Esophagus squamous epithelium (tissue), 5 donors: ENCODE measurements around the gene NRK. TPM values are rescaled to one million over a fixed set of nuclear protein-coding genes. Genes with fewer than 3 reads are reported as not detected.
"Not testable (repeated sequence)": the region's sequence is repeated elsewhere in the genome, so short reads cannot be mapped to it uniquely, and the experiment has no call there.

Source experiments
- DNase-seq: peaks from one replicate; lab custom pipeline; 2025; lab: John Stamatoyannopoulos, UW
- H3K27ac ChIP-seq, 4 donors: fragments of 200-600 bp; sonication (generic); one replicate each; pipeline ENCODE4 v1.5.1; 2016 to 2019; ENCODE audit warnings: mild to moderate bottlenecking in 1 of 4
- H3K27me3 ChIP-seq, 4 donors: fragments of 200-600 bp; sonication (generic); 1 replicate in 3 of 4; 2 replicates in 1 of 4; pipeline versions ENCODE4 v1.5.1 to v1.6.0; 2017 to 2021; ENCODE audit warnings: antibody characterized with exemption in 1 of 4
- H3K36me3 ChIP-seq, 3 donors: fragments of 200-600 bp; sonication (generic); one replicate each; pipeline ENCODE4 v1.5.1; 2016 to 2019
- H3K4me1 ChIP-seq, 3 donors: fragments of 200-600 bp; sonication (generic); one replicate each; pipeline ENCODE4 v1.5.1; 2017 to 2019
- H3K4me3 ChIP-seq, 4 donors: fragments of 200-600 bp; sonication (generic); 1 replicate in 3 of 4; 2 replicates in 1 of 4; pipeline ENCODE4 v1.5.1; 2016 to 2019; ENCODE audit warnings: mild to moderate bottlenecking in 2 of 4, moderate library complexity in 1 of 4
- H3K9me3 ChIP-seq, 3 donors: fragments of 200-600 bp; sonication (generic); one replicate each; pipeline ENCODE4 v1.5.1; 2016 to 2019
- POLR2A ChIP-seq, 4 donors: fragments of 450-650 bp; IDR thresholded peaks; one replicate each; pipeline ENCODE4 v1.6.1; 2017; ENCODE audit warnings: antibody characterized with exemption in 4 of 4, mild to moderate bottlenecking in 4 of 4, moderate library complexity in 3 of 4
- WGBS, 2 donors: methylation state at CpG; one replicate each; pipeline ENCODE4 v1.1.5; 2018; 5-methylcytosine and 5-hydroxymethylcytosine counted together
- intact Hi-C: fragments of 100-400 bp; cut with DNase I; formaldehyde crosslinking; loops from one replicate; pipeline ENCODE4 v1.15.0; 2022
- total RNA-seq, 4 donors: library from RNA; depleted of rRNA; stranded (reverse); fragments of >200 nt; gene quantifications; one replicate each; pipeline ENCODE4 v1.1.0, GENCODE V29; 2016
- TF ChIP-seq, protein P1 (sequence below), 6 experiments: fragments of 450-650 bp in 4 of 6; fragments of 200-600 bp in 2 of 6; sonication (generic) in 2 of 6; IDR thresholded peaks; one replicate each; pipeline ENCODE4 v1.5.1; 2016 to 2019; ENCODE audit warnings: antibody characterized with exemption in 6 of 6, mild to moderate bottlenecking in 4 of 6, moderate library complexity in 4 of 6
- donor health status: DM: yes; HTN: yes; CAD: no.

NRK gene
- total RNA-seq, result 1 to 10 TPM in 1 of 4 donors, not detected in 3; 1.1 TPM

- Histone ChIP-seq H3K9me3 (no peaks in the 10 kb centered on the region), H3K4me1 (peaks cover 0 to 10% (median 0%) of the 10 kb centered on the region in 3 donors), H3K4me3 (peak within 1 kb of the TSS in 3 of 4 donors; percentile 21 to 51 (median 37)), H3K27ac (no peak within 1 kb of the TSS), H3K27me3 (peaks cover 0 to 34% (median 7%) of the 10 kb centered on the region in 4 donors), H3K36me3 (no peaks in the 10 kb centered on the region)
- DNase-seq, result no peak
- TF ChIP-seq POLR2A (IDR thresholded peaks at IDR 0.05), result no peak
- TF ChIP-seq, protein P1, sequence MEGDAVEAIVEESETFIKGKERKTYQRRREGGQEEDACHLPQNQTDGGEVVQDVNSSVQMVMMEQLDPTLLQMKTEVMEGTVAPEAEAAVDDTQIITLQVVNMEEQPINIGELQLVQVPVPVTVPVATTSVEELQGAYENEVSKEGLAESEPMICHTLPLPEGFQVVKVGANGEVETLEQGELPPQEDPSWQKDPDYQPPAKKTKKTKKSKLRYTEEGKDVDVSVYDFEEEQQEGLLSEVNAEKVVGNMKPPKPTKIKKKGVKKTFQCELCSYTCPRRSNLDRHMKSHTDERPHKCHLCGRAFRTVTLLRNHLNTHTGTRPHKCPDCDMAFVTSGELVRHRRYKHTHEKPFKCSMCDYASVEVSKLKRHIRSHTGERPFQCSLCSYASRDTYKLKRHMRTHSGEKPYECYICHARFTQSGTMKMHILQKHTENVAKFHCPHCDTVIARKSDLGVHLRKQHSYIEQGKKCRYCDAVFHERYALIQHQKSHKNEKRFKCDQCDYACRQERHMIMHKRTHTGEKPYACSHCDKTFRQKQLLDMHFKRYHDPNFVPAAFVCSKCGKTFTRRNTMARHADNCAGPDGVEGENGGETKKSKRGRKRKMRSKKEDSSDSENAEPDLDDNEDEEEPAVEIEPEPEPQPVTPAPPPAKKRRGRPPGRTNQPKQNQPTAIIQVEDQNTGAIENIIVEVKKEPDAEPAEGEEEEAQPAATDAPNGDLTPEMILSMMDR (IDR thresholded peaks at IDR 0.05), result no peak
- 4 to 52% methylated on average over 16 to 40 of the region's 76 CpGs for WGBS, 2 donors
- intact Hi-C loops, result no loop called here
Measured at GRCh38 chrX:105822138-105823091, at the start of gene NRK. TSS of gene NRK (plus strand) at chrX:105822539. CDS start at chrX:105822846, 307 bp downstream.

GRCh38 chrX:105773801-105774200 lies 48.5 kb upstream of the NRK start:
- TF ChIP-seq, protein P1 (IDR thresholded peaks at IDR 0.05), result no peak
- no peak for TF ChIP-seq POLR2A (IDR thresholded peaks at IDR 0.05)
- intact Hi-C loops, result no loop called here
- Histone ChIP-seq H3K9me3 (no peaks in the 10 kb centered on the region), H3K27me3 (no peaks in the 10 kb centered on the region), H3K36me3 (no peaks in the 10 kb centered on the region), H3K4me1 (no peaks in the 10 kb centered on the region), H3K27ac (no peak overlapping the region), H3K4me3 (no peak overlapping the region)
- no peak for DNase-seq

DNA sequence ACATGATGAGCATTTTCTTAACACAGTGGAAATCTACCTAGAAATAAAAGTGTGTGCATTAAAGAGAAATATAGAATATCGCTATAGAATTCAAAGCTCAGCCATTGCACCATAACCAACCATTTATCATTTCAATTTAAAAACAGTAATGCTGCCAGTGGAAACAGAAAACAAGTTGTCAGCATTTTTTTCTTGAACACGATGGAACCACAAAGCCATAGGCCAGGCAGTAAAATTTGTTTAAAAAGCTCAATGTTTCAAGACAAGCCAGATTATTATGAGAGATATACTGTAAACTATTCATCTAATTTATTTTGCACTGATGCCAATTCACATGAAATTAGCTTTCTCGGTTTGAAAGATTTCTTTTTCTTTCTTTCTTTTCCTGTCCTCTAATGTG lies 46.7 kb upstream of the NRK start:
- Histone ChIP-seq H3K4me1 (no peaks in the 10 kb centered on the region), H3K36me3 (no peaks in the 10 kb centered on the region), H3K27ac (no peak overlapping the region), H3K9me3 (no peaks in the 10 kb centered on the region), H3K27me3 (no peaks in the 10 kb centered on the region), H3K4me3 (no peak overlapping the region)
- TF ChIP-seq, protein P1 (IDR thresholded peaks at IDR 0.05), result no peak
- no peak for DNase-seq
- intact Hi-C loops, result no loop called here
- 44 to 50% methylated on average over 3 of the region's 3 CpGs for WGBS, 2 donors

DNA sequence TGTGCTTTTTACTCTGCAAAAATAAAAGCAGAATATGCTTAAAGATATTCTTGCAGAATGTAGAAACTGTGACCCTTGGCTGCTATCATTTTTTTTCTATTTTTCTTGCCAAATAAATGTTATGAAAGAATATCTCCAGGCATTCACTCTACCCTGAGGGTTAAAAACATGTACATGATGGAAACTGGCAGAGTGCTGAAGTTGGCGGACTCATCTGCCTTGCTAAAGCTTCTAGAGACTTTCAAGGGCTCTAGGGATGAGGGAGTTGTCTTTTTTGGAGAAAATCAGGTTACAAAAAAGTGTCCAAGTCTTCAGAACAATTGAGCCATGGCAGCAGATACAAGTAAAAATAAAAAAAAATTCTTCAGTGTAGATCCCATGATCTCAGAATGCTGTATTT lies 40.5 kb upstream of the NRK start:
- intact Hi-C loops, result no loop called here
- no peak for DNase-seq
- H3K4me3 ChIP-seq, result no peak overlapping the region
- H3K36me3 ChIP-seq, result no peaks in the 10 kb centered on the region
- no peak overlapping the region for H3K27ac ChIP-seq
- TF ChIP-seq POLR2A (IDR thresholded peaks at IDR 0.05), result no peak
- TF ChIP-seq, protein P1 (IDR thresholded peaks at IDR 0.05), result no peak
- H3K27me3 ChIP-seq, result no peaks in the 10 kb centered on the region
- 50% methylated on average over 1 of the region's 1 CpG; no CpG with 5 or more reads in 1 of the 2 donors for WGBS, 2 donors
- H3K4me1 ChIP-seq, result no peaks in the 10 kb centered on the region
- H3K9me3 ChIP-seq, result no peaks in the 10 kb centered on the region

- H3K9me3 ChIP-seq, H3K4me3 ChIP-seq, H3K27me3 ChIP-seq, H3K36me3 ChIP-seq, H3K27ac ChIP-seq, intact Hi-C loops, H3K4me1 ChIP-seq, DNase-seq: not testable (repeated sequence)
- 79 to 91% methylated on average over 22 to 23 of the region's 26 CpGs for WGBS, 2 donors
Measured at GRCh38 chrX:105796877-105797276, 25.5 kb upstream of the NRK start.
